HEK293 (cell line): ENCODE measurements around the gene ASMTL.

Experiments used
- CTCF ChIA-PET: fragments of 350-600 bp; formaldehyde crosslinking; extraction: SDS; loops from one replicate; lab custom pipeline; 2021; ENCODE audit warnings: antibody characterized with exemption; lab: Yijun Ruan, JAX
- POLR2A ChIA-PET: fragments of 300-600 bp; formaldehyde crosslinking; extraction: SDS; loops from one replicate; lab custom pipeline; 2020; ENCODE audit warnings: antibody characterized with exemption, inconsistent platforms; lab: Yijun Ruan, JAX
- H3K27ac ChIP-seq: fragments of 200-500 bp; sonication (Bioruptor generic); 2 replicates; pipeline ENCODE4 v1.5.1; 2014; ENCODE audit warnings: low read depth, low read length, control low read depth, inconsistent platforms; ENCODE audit errors: extremely low read depth
- H3K36me3 ChIP-seq, 2 experiments: fragments of 200-500 bp in 1 of 2; sonication (Bioruptor generic) in 1 of 2; 1 replicate in 1 of 2; 2 replicates in 1 of 2; pipeline ENCODE4 v1.5.1; 2014 to 2017; ENCODE audit warnings: inconsistent platforms in 2 of 2, low read length in 2 of 2; ENCODE audit not compliant: control insufficient read depth in 2 of 2, insufficient read depth in 1 of 2
- H3K4me1 ChIP-seq: fragments of 200-500 bp; sonication (Bioruptor generic); 2 replicates; pipeline ENCODE4 v1.5.1; 2014; ENCODE audit warnings: mild to moderate bottlenecking, low read length, inconsistent platforms; ENCODE audit not compliant: control insufficient read depth, insufficient read depth
- H3K4me3 ChIP-seq: 2 replicates; pipeline ENCODE4 v1.5.1; 2011; ENCODE audit warnings: low read depth, mild to moderate bottlenecking, control low read depth, low read length, moderate library complexity
- H3K9me3 ChIP-seq: fragments of 200-500 bp; sonication (Bioruptor generic); 2 replicates; pipeline ENCODE4 v1.5.1; 2014; ENCODE audit warnings: low read depth, low read length, inconsistent platforms; ENCODE audit not compliant: control insufficient read depth, insufficient read depth
- KLF10 ChIP-seq: fragments of 450-650 bp; IDR thresholded peaks from 2 replicates; pipeline ENCODE4 v1.5.1; 2018; ENCODE audit warnings: missing biosample characterization, mild to moderate bottlenecking, missing genetic modification characterization
- KLF16 ChIP-seq: fragments of 450-650 bp; formaldehyde crosslinking; IDR thresholded peaks from 2 replicates; pipeline ENCODE4 v1.5.1; 2017; ENCODE audit warnings: missing biosample characterization, missing genetic modification characterization
- SP7 ChIP-seq: fragments of 450-650 bp; formaldehyde crosslinking; IDR thresholded peaks from 2 replicates; pipeline ENCODE4 v1.5.1; 2016; ENCODE audit warnings: missing biosample characterization, missing genetic modification characterization
- ZBTB20 ChIP-seq: fragments of 450-650 bp; formaldehyde crosslinking; IDR thresholded peaks from 2 replicates; pipeline ENCODE4 v1.5.1; 2016; ENCODE audit warnings: missing biosample characterization, missing genetic modification characterization
- ZNF202 ChIP-seq: fragments of 450-650 bp; formaldehyde crosslinking; IDR thresholded peaks from 2 replicates; pipeline ENCODE4 v1.5.1; 2016; ENCODE audit warnings: missing biosample characterization, missing genetic modification characterization, borderline replicate concordance
- ZNF302 ChIP-seq: fragments of 450-650 bp; formaldehyde crosslinking; IDR thresholded peaks from 2 replicates; pipeline ENCODE4 v1.5.1; 2016; ENCODE audit warnings: missing biosample characterization, missing genetic modification characterization, low read depth
- ZNF335 ChIP-seq: fragments of 450-650 bp; formaldehyde crosslinking; conservative IDR thresholded peaks from 2 replicates; pipeline ENCODE4 v1.5.1; 2016; ENCODE audit warnings: missing biosample characterization, missing genetic modification characterization
- ZNF366 ChIP-seq: fragments of 450-650 bp; formaldehyde crosslinking; conservative IDR thresholded peaks from 2 replicates; pipeline ENCODE4 v1.5.1; 2016; ENCODE audit warnings: missing biosample characterization, missing genetic modification characterization
- ZNF423 ChIP-seq: fragments of 450-650 bp; formaldehyde crosslinking; IDR thresholded peaks from 2 replicates; pipeline ENCODE4 v1.5.1; 2016; ENCODE audit warnings: missing biosample characterization, missing genetic modification characterization
- ZNF433 ChIP-seq: fragments of 450-650 bp; formaldehyde crosslinking; IDR thresholded peaks from 2 replicates; pipeline ENCODE4 v1.5.1; 2016; ENCODE audit warnings: missing biosample characterization, missing genetic modification characterization, low read depth
- ZNF473 ChIP-seq: fragments of 450-650 bp; formaldehyde crosslinking; IDR thresholded peaks from 2 replicates; pipeline ENCODE4 v1.5.1; 2017; ENCODE audit warnings: missing biosample characterization, missing genetic modification characterization
- ZNF48 ChIP-seq: fragments of 450-650 bp; formaldehyde crosslinking; IDR thresholded peaks from 2 replicates; pipeline ENCODE4 v1.5.1; 2016; ENCODE audit warnings: missing biosample characterization, missing genetic modification characterization
- ZNF585B ChIP-seq: fragments of 450-650 bp; formaldehyde crosslinking; IDR thresholded peaks from 2 replicates; pipeline ENCODE4 v1.5.1; 2016; ENCODE audit warnings: missing biosample characterization, missing genetic modification characterization
- ZNF596 ChIP-seq: fragments of 450-650 bp; IDR thresholded peaks from 2 replicates; pipeline ENCODE4 v1.5.0; 2018; ENCODE audit warnings: missing biosample characterization, mild to moderate bottlenecking, missing genetic modification characterization, moderate library complexity
- ZNF626 ChIP-seq: fragments of 450-650 bp; sonication (Bioruptor Pico); formaldehyde crosslinking; IDR thresholded peaks from 2 replicates; pipeline ENCODE4 v1.5.1; 2018; ENCODE audit warnings: missing biosample characterization, missing genetic modification characterization, inconsistent platforms
- ZNF654 ChIP-seq: fragments of 450-650 bp; formaldehyde crosslinking; IDR thresholded peaks from 2 replicates; pipeline ENCODE4 v1.5.1; 2016; ENCODE audit warnings: low read depth, missing biosample characterization, missing genetic modification characterization
- ZNF747 ChIP-seq: fragments of 450-650 bp; formaldehyde crosslinking; IDR thresholded peaks from 2 replicates; pipeline ENCODE4 v1.5.1; 2016; ENCODE audit warnings: missing biosample characterization, missing genetic modification characterization
- ZNF830 ChIP-seq: fragments of 450-650 bp; IDR thresholded peaks from 2 replicates; pipeline ENCODE4 v1.5.0; 2018; ENCODE audit warnings: missing biosample characterization, missing genetic modification characterization, low read depth, mild to moderate bottlenecking, moderate library complexity
- ZNF843 ChIP-seq: fragments of 450-650 bp; formaldehyde crosslinking; IDR thresholded peaks from 2 replicates; pipeline ENCODE4 v1.5.1; 2016; ENCODE audit warnings: missing biosample characterization, missing genetic modification characterization
- TF ChIP-seq, protein P1 (sequence below): fragments of 450-650 bp; formaldehyde crosslinking; IDR thresholded peaks from 2 replicates; pipeline ENCODE4; 2016; ENCODE audit warnings: missing biosample characterization, missing genetic modification characterization
- TF ChIP-seq, protein P2 (sequence below): sonication (generic); formaldehyde crosslinking; IDR thresholded peaks from 2 replicates; pipeline ENCODE4 v1.8.1; 2022; ENCODE audit warnings: mild to moderate bottlenecking, moderate library complexity, missing genetic modification reagents
- TF ChIP-seq, protein P3 (sequence below): fragments of 450-650 bp; formaldehyde crosslinking; IDR thresholded peaks from 2 replicates; pipeline ENCODE4 v1.5.1; 2016; ENCODE audit warnings: missing biosample characterization, missing genetic modification characterization
- TF ChIP-seq, protein P4 (sequence below): fragments of 450-650 bp; formaldehyde crosslinking; IDR thresholded peaks from 2 replicates; pipeline ENCODE4 v1.5.1; 2017; ENCODE audit warnings: missing biosample characterization, missing genetic modification characterization
- TF ChIP-seq, protein P5 (sequence below): IDR thresholded peaks from 2 replicates; pipeline ENCODE4 v1.6.1; 2011; ENCODE audit warnings: mild to moderate bottlenecking, low read depth, low read length, borderline replicate concordance

Gene ASMTL

DNA sequence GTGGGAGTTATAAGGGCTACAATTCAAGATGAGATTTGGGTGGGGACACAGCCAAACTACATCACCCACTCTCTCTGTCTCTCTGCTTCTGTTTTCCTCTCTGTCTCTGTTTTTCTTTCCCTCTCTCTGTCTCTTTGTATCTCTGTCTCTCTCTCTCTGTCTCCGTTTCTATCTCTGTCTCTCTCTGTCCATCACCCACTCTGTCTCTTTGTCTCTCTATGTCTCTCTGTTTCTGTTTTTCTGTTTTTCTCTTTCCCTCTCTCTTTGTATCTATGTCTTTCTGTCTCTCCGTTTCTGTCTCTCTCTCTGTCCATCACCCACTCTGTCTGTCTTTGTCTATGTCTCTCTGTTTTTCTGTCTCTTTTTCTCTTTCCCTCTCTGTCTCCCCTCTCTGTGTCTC, 90.8 kb downstream of the ASMTL start:
- CTCF ChIA-PET: no interaction called here

DNA sequence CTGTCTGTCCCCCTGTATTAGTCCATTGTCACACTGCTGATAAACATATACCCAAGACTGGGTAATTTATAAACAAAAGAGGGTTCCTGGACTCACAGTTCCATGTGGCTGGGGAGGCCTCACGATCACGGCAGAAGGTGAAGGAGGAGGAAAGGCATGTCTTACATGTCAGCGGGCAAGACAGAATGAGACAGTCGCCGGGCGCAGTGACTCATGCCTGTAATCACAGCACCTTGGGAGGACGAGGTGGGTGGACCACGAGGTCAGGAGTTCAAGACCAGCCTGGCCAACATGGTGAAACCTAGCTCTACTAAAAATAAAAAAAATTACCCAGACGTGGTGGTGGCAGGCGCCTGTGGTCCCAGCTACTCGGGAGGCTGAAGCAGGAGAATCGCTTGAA, 91.4 kb downstream of the ASMTL start:
- CTCF ChIA-PET: no interaction called here
- Histone ChIP-seq H3K27ac (no peak overlapping the region), H3K36me3 (no peaks in the 10 kb centered on the region; a peak in 1 of 3 replicates), H3K4me1 (no peaks in the 10 kb centered on the region), H3K4me3 (no peak overlapping the region), H3K9me3 (no peaks in the 10 kb centered on the region)
- POLR2A ChIA-PET: no interaction called here
- TF ChIP-seq ZNF747 (tag by site-specific recombination) (no peak), SP7 (tag by site-specific recombination) (no peak)
- TF ChIP-seq, protein P1, sequence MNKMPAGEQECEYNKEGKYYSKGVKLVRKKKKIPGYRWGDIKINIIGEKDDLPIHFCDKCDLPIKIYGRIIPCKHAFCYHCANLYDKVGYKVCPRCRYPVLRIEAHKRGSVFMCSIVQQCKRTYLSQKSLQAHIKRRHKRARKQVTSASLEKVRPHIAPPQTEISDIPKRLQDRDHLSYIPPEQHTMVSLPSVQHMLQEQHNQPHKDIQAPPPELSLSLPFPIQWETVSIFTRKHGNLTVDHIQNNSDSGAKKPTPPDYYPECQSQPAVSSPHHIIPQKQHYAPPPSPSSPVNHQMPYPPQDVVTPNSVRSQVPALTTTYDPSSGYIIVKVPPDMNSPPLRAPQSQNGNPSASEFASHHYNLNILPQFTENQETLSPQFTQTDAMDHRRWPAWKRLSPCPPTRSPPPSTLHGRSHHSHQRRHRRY: no peak
- TF ChIP-seq, all 188 proteins: peak for 0

More for the DNA sequence above, 90.8 kb downstream of the ASMTL start:
- POLR2A ChIA-PET: no interaction called here
- Histone ChIP-seq H3K4me1 (no peaks in the 10 kb centered on the region), H3K27ac (no peak overlapping the region), H3K4me3 (no peak overlapping the region), H3K9me3 (no peaks in the 10 kb centered on the region), H3K36me3 (no peaks in the 10 kb centered on the region; a peak in 1 of 3 replicates)
- TF ChIP-seq ZNF433 (tag by site-specific recombination) (no peak), ZNF654 (tag by site-specific recombination) (no peak), ZNF302 (tag by site-specific recombination) (no peak), ZNF366 (peak; percentile 63), ZNF596 (tag by site-specific recombination) (peak; percentile 75), ZNF830 (tag by site-specific recombination) (no peak), ZNF48 (tag by site-specific recombination) (no peak), KLF16 (tag by site-specific recombination) (no peak), ZNF585B (tag by site-specific recombination) (no peak)

DNA sequence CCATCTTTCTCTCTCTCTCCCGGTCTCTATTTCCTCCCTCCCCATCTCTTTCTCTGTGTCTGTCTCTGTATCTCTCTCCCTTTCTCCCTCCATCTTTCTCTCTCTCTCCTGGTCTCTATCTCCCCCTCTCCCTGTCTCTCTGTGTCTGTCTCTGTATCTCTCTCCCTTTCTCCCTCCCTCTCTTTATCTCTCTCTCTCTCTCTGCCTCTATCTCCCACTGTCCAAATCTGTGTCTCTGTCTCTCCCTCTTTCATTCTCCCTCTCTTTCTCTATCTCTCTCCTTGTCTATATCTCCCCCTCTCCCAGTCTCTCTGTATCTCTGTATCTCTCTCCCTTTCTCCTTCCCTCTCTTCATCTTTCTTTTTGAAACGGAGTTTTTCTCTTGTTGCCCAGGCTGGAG, 92.5 kb downstream of the ASMTL start:
- H3K4me1 ChIP-seq: no peaks in the 10 kb centered on the region
- H3K9me3 ChIP-seq: no peaks in the 10 kb centered on the region
- ChIA-PET POLR2A (no interaction called here), CTCF (no interaction called here)
- peak; percentile 73 for TF ChIP-seq ZNF596 (tag by site-specific recombination)
- TF ChIP-seq, protein P2, sequence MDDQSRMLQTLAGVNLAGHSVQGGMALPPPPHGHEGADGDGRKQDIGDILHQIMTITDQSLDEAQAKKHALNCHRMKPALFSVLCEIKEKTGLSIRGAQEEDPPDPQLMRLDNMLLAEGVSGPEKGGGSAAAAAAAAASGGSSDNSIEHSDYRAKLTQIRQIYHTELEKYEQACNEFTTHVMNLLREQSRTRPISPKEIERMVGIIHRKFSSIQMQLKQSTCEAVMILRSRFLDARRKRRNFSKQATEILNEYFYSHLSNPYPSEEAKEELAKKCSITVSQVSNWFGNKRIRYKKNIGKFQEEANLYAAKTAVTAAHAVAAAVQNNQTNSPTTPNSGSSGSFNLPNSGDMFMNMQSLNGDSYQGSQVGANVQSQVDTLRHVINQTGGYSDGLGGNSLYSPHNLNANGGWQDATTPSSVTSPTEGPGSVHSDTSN (CRISPR knock-in tag): no peak
- no peak overlapping the region for H3K4me3 ChIP-seq
- H3K27ac ChIP-seq: no peak overlapping the region
- no peaks in the 10 kb centered on the region; a peak in 1 of 3 replicates for H3K36me3 ChIP-seq

DNA sequence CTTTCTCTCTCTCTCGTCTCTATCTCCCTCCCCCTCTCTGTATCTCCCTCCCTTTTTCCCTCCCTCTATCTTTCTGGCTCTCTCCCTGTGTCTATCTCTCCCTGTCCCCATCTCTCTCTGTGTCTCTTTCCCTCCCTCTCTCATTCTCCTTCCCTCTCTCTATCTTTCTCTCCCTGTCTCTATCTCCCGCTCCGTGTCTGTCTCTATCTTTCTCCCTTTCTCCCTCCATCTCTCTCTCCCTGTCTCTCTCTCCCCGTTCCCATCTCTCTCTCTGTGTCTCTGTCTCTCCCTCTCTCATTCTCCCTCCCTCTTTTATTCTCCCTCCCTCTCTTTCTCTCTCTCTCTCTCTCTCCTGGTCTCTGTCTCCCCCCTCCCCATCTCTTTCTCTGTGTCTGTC, 93.2 kb downstream of the ASMTL start:
- CTCF ChIA-PET: no interaction called here
- POLR2A ChIA-PET: no interaction called here
- H3K27ac ChIP-seq: no peak overlapping the region
- no peak overlapping the region for H3K4me3 ChIP-seq
- TF ChIP-seq, protein P3, sequence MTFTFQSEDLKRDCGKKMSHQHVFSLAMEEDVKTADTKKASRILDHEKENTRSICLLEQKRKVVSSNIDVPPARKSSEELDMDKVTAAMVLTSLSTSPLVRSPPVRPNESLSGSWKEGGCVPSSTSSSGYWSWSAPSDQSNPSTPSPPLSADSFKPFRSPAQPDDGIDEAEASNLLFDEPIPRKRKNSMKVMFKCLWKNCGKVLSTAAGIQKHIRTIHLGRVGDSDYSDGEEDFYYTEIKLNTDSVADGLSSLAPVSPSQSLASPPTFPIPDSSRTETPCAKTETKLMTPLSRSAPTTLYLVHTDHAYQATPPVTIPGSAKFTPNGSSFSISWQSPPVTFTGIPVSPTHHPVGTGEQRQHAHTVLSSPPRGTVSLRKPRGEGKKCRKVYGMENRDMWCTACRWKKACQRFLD (tag by site-specific recombination): no peak
- peak; percentile 87 for TF ChIP-seq ZNF366
- TF ChIP-seq ZBTB20 (tag by site-specific recombination): no peak
- TF ChIP-seq ZNF843 (tag by site-specific recombination): no peak
- TF ChIP-seq ZNF473 (tag by site-specific recombination): no peak
- TF ChIP-seq, protein P4, sequence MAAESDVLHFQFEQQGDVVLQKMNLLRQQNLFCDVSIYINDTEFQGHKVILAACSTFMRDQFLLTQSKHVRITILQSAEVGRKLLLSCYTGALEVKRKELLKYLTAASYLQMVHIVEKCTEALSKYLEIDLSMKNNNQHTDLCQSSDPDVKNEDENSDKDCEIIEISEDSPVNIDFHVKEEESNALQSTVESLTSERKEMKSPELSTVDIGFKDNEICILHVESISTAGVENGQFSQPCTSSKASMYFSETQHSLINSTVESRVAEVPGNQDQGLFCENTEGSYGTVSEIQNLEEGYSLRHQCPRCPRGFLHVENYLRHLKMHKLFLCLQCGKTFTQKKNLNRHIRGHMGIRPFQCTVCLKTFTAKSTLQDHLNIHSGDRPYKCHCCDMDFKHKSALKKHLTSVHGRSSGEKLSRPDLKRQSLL: peak; percentile 75; the same call in 1 of the 2 replicates
- no peak for TF ChIP-seq ZNF335 (tag by site-specific recombination)
- peak; percentile 92; the same call in 1 of the 2 replicates for TF ChIP-seq ZNF596 (tag by site-specific recombination)
- no peak for TF ChIP-seq ZNF423 (tag by site-specific recombination)
- TF ChIP-seq ZNF202 (tag by site-specific recombination): peak; percentile 58
- TF ChIP-seq, protein P5, sequence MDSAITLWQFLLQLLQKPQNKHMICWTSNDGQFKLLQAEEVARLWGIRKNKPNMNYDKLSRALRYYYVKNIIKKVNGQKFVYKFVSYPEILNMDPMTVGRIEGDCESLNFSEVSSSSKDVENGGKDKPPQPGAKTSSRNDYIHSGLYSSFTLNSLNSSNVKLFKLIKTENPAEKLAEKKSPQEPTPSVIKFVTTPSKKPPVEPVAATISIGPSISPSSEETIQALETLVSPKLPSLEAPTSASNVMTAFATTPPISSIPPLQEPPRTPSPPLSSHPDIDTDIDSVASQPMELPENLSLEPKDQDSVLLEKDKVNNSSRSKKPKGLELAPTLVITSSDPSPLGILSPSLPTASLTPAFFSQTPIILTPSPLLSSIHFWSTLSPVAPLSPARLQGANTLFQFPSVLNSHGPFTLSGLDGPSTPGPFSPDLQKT: no peak
- no peak for TF ChIP-seq ZNF585B (tag by site-specific recombination)
- TF ChIP-seq KLF10 (tag by site-specific recombination): no peak
- TF ChIP-seq ZNF626 (tag by site-specific recombination): no peak
- H3K4me1 ChIP-seq: no peaks in the 10 kb centered on the region
- H3K9me3 ChIP-seq: no peaks in the 10 kb centered on the region
- no peaks in the 10 kb centered on the region; a peak in 1 of 3 replicates for H3K36me3 ChIP-seq
